GM18909 (cell line): Measurements from ENCODE around the gene TARDBP.
A peak's percentile ranks its signal among the peaks of the same experiment; 100 is the strongest.
"Not testable (repeated sequence)": the region's sequence is repeated elsewhere in the genome, so short reads cannot be mapped to it uniquely, and the experiment has no call there.

Experiments
- ATAC-seq: cut with Tn5 transposase; IDR thresholded peaks from one replicate; pipeline ENCODE4 v1.9.1; 2021; ENCODE audit warnings: mild to moderate bottlenecking; ENCODE audit not compliant: unreplicated experiment, poor library complexity

TARDBP gene

DNA sequence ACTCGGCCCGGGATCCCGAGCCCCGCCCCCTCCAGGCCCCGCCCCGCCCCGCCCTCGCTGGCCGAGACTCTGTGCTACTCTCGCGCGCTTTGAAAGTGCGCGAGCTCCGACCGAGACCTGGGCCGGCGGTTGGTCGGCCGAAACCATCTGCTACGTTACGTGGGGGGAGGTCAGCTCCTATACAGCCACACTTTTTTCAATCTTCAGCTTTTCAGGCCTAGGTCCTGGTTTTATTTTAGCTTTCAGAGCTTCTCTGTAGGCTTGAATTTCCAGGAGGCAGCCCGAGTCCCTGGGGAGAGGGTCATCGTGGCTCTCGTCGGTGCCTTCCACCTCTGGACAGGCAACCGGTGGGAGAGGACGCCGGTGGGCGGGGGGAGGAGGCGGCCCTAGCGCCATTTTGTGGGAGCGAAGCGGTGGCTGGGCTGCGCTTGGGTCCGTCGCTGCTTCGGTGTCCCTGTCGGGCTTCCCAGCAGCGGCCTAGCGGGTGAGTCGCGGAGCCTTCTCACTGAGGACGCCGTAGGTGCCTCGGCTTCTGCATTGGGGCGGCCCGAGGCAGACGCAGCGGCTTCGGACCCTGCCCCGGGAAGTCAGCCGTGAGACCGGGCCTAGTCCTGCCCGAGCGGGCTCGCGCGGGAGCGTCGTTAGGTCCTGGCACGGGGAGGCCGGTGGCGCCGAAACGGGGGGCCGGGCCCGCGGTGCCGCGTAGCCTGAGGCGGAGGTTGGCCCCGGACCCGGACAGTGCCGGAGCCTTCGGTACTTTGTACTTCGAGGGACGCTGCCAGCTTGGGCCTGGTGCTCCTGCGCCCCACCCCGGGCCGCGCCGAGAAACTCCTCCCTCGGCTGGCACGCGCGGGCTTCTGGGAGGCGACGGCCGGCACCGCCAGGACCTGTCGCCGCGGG is at the start of gene TARDBP:
TSS of gene TARDBP (plus strand) at position 395 of the 900 bp plus-strand sequence. CDS start 1,074 bp downstream, outside the sequence.
- ATAC-seq: peak; percentile 90

GRCh38 chr1:10965546-10966226 is 46.8 kb upstream of the TARDBP start:
- peak; percentile 52 for ATAC-seq

DNA sequence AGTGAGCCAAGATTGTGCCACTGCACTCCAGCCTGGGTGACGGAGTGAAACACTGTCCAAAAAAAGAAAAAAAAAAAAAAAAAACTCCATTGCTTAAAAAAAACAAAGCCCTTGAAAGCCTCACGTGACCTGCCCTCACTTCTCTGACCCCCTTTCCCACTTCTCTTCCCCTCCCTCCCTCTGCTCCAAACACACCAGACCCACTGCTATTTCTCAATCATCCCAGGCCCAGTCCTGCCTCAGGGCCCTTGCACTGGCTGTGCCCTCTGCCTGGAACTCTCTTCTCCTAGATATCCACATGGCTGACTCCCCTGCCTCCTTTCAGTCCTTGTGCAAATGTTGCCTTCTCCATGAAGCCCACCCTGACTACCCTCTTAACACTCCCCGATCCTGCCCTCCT is 45.4 kb upstream of the TARDBP start:
- ATAC-seq: no peak

GRCh38 chr1:10968411-10968826 is 44.0 kb upstream of the TARDBP start:
- ATAC-seq: no peak

DNA sequence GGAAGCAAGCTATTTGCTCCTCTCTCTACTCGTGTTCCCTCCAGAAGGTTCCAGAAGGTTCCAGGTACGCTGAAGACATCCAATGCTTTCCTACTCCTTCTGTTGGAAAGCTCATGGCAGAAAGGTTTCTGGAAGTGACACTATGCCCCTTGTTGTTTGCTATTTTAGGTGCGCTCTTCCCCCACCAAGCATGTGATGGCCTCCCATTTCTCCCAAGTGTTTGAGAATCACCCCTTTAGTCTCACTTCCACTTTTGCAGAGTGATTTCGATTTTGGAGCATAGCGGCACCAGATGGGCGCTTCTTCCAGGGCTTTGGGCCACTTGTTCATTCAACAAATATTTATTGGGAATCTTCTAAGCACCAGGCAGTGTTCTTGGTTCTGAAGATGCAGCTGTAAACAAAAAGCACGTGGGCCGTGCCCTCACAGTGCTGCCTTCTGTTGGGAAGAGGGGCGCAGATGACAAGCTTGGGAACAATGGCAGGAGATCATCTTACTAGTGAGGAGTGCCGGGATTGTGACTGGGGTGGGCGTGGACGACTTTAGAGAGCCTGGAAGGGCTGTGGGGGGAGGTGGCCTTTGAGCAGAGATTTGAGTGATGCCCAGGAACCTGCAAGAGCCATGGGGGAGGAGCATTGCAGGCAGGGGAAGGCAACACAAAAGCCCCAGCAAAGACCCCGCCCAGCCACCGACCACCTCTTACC is 43.0 kb upstream of the TARDBP start:
- no peak for ATAC-seq

DNA sequence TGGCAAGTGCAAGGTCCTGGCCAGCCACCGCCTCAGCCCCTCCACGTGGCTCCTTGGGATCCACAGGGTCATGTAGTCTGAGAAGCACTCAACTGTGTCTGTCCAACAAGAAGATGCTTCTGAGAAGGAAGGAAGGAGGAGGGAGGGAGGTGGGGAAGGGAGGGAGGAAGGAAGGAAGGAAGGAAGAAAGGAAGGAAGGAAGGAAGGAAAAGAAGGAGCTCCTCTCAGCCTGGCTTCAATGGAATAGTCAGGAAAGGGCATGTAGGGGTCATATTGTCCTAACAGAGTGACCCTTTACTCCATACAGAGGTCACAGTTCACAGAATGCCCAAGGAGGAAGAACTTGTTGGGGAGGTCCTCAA is 42.5 kb upstream of the TARDBP start:
- no peak for ATAC-seq

DNA sequence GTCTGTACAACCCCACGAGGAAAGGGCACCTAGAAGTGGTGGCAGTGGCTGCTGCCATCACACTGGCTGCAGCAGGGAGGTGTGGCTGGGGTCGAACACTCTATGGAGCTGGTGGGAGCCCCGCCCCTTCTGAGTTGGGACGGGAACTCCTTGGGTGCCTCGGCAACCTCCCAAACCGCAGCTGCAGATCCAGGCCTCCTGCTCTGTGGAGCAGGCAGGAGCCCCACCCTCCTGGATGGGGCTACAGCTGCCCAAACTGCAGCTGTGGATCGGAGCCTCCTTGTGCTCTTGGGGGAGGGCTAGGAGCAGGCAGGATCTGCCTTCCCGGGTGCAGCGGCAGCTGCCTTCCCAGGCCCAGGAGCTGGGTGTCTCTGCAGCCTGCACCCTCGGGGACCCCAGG is 38.9 kb upstream of the TARDBP start:
- ATAC-seq: no peak

- ATAC-seq: no peak
Observed at GRCh38 chr1:10973956-10974881, 38.2 kb upstream of the TARDBP start.

- ATAC-seq: no peak
Observed at GRCh38 chr1:10975567-10976326, 36.7 kb upstream of the TARDBP start.

DNA sequence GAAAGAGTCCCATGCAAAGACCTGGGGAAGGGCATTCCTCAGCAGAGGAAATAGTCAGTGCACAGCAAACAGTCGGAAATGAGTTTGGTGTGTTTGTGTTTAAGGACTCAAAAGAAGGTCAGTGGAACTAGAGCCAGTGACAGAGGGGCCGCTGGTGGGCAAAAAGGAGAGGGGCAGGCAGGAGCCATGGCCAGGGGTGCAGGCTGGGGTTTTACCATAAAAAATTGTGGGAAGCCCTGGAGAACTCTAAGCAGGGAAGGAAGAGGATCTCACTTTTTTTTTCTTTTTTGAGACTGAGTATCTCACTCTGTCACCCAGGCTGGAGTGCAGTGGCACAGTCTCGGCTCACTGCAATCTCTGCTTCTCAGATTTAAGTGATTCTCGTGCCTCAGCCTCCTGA is 33.7 kb upstream of the TARDBP start:
- no peak for ATAC-seq

DNA sequence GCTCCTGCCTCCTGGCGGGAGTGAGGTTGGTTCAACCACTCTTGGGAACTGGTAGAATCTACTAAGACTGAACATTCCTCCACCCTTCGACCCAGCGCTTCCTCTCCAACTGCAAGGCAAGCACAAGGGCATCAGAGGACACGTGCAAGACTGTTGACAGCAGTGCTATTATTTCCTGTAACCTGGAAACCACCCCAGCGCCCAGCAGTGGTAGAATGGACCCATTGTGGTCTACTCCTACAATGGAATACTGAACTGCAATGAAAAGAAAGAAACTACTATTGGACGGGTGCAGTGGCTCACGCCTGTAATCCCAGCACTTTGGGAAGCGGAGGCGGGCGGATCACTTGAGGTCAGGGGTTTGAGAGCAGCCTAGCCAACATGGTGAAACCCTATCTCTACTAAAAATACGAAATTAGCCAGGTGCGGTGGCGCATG is 33.0 kb upstream of the TARDBP start:
- no peak for ATAC-seq

- no peak for ATAC-seq
Observed at GRCh38 chr1:10980094-10980577, 32.3 kb upstream of the TARDBP start.

DNA sequence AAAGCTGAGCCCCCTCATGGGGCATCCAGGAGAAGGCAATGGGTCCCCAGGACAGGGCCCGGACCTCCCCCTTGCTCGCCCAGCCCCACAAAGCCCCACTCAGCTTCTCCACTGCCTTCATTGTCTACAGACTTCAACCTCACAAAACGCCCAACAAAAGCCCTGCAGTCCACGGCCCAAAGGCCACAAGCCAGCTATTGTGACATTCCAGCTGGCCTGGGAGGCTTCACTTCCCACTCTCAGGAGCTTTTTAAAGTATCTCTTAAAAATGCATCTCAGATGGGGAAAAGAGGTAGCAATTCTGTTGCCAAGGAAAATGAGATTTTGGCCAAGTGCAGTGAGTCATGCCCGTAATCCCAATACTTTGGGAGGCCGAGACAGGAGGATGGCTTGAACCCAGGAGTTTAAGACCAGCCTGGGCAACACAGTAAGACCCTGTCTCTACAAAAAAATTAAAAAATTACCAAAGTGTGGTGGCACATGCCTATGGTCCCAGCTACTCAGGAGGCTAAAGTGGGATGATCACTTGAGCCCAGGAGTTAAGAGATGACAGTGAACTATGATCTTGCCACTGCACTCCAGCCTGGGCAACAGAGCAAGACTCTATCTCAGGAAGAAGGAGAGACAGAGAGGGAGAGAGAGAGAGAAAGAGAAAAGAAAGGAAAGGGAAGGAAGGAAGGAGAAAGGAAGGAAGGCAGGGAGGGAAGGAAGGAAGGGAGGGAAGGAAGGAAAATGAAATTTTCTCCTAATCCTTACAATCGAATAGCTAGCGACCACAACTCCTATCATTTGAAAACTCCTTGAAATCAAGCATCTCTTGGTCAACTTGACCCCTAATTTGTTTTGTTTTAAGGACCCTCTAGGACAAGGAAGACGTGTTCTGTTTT is 31.4 kb upstream of the TARDBP start:
- ATAC-seq: no peak

DNA sequence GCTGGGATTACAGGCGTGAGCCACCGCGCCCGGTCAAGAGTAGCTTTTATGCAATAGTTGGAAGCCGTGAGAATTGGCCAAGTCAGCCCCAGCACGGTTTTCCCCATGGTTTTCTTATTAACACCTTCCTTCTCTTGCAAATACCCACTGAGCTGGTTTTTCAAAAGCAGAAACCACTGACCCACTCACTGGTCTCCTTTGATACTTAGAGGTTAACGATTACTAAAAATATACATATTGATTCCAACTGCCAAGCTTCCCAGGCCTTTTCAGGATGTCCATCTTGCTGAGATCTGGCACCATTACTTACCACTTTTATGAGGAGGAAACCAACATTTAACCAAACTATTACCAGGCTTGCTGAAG is 25.9 kb upstream of the TARDBP start:
- ATAC-seq: peak; percentile 33

GRCh38 chr1:10987840-10988417 is 24.5 kb upstream of the TARDBP start:
- ATAC-seq: no peak

DNA sequence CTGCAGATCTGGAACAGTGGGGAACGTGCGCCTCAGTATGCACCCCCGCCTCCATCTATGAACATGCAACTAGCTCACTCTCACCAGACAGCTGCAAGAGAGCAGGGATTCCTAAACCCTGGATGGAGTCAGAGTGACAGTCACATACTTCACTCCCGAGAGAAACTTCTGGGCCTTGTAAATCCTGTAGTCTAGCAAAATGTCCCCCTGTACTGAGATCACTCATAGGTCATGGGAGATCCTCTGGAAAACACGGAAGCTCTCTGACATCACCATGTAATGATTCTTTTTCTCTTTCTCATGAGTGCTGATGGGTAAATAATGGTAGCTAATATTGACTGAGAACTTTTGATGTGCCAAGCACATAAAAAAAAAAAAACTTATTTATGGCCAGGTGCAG is 23.4 kb upstream of the TARDBP start:
- no peak for ATAC-seq

DNA sequence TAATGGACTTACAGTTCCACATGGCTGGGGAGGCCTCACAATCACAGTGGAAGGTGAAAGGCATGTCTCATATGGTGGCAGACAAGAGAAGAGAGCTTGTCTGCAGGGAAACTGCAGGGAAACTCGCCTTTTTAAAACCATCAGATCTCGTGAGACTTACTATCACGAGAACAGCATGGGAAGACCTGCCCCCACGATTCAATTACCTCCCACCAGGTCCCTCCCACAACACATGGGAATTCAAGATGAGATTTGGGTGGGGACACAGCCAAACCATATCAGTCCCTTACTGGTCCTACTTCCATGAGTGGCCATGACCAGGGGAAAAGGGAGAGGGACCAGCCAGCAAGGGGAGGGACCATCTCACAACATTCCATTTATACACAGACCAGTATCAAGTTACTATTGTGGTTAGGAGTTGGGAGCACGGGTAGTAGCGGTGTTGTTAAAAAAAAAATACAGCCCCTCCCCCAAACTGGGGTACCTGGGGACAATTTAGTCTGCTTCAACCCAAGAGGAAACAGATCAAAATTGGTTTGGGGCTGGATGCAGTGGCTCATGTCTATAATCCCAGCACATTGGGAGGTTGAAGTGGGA is 22.4 kb upstream of the TARDBP start:
- not testable (repeated sequence) for ATAC-seq
